ENCODE data around the gene PARVA.

DNA sequence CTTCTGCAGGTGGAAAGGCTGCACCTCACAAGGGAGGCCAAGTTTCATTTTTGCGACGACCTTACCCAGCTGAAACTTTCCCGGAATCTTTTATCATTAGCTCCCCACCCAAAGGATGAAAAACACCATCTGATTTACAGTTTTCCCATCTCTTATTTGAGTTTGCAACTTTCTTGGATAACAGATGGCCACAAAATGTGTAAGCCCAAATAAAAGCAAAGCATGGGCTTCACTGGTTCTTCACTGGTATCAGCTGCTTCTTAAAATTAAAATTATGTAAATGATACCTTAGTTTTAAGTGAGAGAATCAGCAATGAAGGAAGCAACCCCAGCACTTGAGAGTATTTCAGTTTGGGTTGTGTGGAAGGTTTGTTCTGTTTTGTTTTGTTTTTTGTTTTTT, 55.8 kb downstream of the PARVA start:
- TF ChIP-seq, protein P1, sequence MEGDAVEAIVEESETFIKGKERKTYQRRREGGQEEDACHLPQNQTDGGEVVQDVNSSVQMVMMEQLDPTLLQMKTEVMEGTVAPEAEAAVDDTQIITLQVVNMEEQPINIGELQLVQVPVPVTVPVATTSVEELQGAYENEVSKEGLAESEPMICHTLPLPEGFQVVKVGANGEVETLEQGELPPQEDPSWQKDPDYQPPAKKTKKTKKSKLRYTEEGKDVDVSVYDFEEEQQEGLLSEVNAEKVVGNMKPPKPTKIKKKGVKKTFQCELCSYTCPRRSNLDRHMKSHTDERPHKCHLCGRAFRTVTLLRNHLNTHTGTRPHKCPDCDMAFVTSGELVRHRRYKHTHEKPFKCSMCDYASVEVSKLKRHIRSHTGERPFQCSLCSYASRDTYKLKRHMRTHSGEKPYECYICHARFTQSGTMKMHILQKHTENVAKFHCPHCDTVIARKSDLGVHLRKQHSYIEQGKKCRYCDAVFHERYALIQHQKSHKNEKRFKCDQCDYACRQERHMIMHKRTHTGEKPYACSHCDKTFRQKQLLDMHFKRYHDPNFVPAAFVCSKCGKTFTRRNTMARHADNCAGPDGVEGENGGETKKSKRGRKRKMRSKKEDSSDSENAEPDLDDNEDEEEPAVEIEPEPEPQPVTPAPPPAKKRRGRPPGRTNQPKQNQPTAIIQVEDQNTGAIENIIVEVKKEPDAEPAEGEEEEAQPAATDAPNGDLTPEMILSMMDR (IDR thresholded peaks at IDR 0.05): no peak
- TF ChIP-seq POLR2A (IDR thresholded peaks at IDR 0.05): no peak

Measured in thyroid gland (tissue), 4 donors.